A549 (cell line): ENCODE results near the gene TIMM21. TPM values are rescaled to one million over a fixed set of nuclear protein-coding genes. Genes with fewer than 3 reads are reported as not detected.

ENCODE experiments used
- ATAC-seq, 2 experiments: fragments of 200-7000 bp in 1 of 2; fragments of >200 bp in 1 of 2; cut with Nextera tagmentation in 1 of 2; cut with Tn5 transposase in 1 of 2; 3 replicates each; pipeline versions ENCODE4 v1.8.0 to v1.9.1; 2018 to 2020; ENCODE audit warnings: mild to moderate bottlenecking in 1 of 2, moderate library complexity in 1 of 2
- CTCF ChIA-PET: fragments of 300-600 bp; sonication (Branson Sonifier 250); formaldehyde crosslinking; extraction: SDS; loops from one replicate; lab custom pipeline; 2021; ENCODE audit warnings: antibody characterized with exemption, inconsistent platforms; lab: Yijun Ruan, JAX
- POLR2A ChIA-PET: fragments of 350-600 bp; formaldehyde crosslinking; extraction: SDS; loops from one replicate; lab custom pipeline; 2021; ENCODE audit warnings: antibody characterized with exemption, inconsistent platforms; lab: Yijun Ruan, JAX
- DNase-seq, 2 experiments: peaks; one replicate each; pipeline versions ENCODE4 v3.0.0 to v3.0.0-alpha.2; 2011 to 2016; ENCODE audit warnings: low read depth in 1 of 2, low spot score in 1 of 2
- FAIRE-seq: peaks from 2 replicates; lab custom pipeline; 2011; peaks lifted over from hg19 to GRCh38; lab: Jason Lieb, UNC
- H3K27ac ChIP-seq, 2 experiments: fragments of >200 bp; sonication (Bioruptor Twin); formaldehyde crosslinking; 3 replicates each; pipeline ENCODE4 v1.5.1; 2016 to 2017
- H3K4me1 ChIP-seq: fragments of >200 bp; sonication (Bioruptor Twin); formaldehyde crosslinking; 3 replicates; pipeline ENCODE4 v1.6.1; 2016
- H3K4me2 ChIP-seq: fragments of >200 bp; sonication (Bioruptor Twin); formaldehyde crosslinking; 3 replicates; pipeline ENCODE4 v1.6.1; 2016
- H3K4me3 ChIP-seq: fragments of >200 bp; sonication (Bioruptor Twin); formaldehyde crosslinking; 3 replicates; pipeline ENCODE4 v1.5.1; 2016
- H3K9me3 ChIP-seq: fragments of >200 bp; sonication (Bioruptor Twin); formaldehyde crosslinking; 3 replicates; pipeline ENCODE4 v1.6.1; 2016
- CBX2 ChIP-seq: fragments of 200-600 bp; sonication (generic); IDR thresholded peaks from 2 replicates; pipeline ENCODE4 v1.6.1; 2016; ENCODE audit warnings: low read depth, mild to moderate bottlenecking, borderline replicate concordance
- CEBPB ChIP-seq, 2 experiments: fragments of >200 bp in 1 of 2; sonication (Bioruptor Twin) in 1 of 2; formaldehyde crosslinking in 1 of 2; IDR thresholded peaks; 2 replicates each; pipeline ENCODE4 v1.6.1; 2012 to 2016
- EHF ChIP-seq: fragments of 250-450 bp; sonication (Bioruptor Pico); IDR thresholded peaks from 2 replicates; pipeline ENCODE4 v1.5.0; 2020; ENCODE audit warnings: mild to moderate bottlenecking
- ESRRA ChIP-seq: fragments of 150-350 bp; IDR thresholded peaks from 2 replicates; pipeline ENCODE4 v1.6.1; 2014; ENCODE audit warnings: mild to moderate bottlenecking, low read length, borderline replicate concordance
- FOSB ChIP-seq: fragments of 250-450 bp; sonication (Bioruptor Pico); IDR thresholded peaks from 2 replicates; pipeline ENCODE4 v1.5.0; 2020; ENCODE audit warnings: mild to moderate bottlenecking, moderate library complexity
- GATA3 ChIP-seq: IDR thresholded peaks from 2 replicates; pipeline ENCODE4 v1.6.1; 2012; ENCODE audit warnings: borderline replicate concordance
- HOXA7 ChIP-seq: fragments of 250-450 bp; sonication (Bioruptor Pico); IDR thresholded peaks from 2 replicates; pipeline ENCODE4 v1.5.0; 2020; ENCODE audit warnings: mild to moderate bottlenecking, moderate library complexity
- HOXB5 ChIP-seq: fragments of 250-450 bp; sonication (Bioruptor Pico); IDR thresholded peaks from 2 replicates; pipeline ENCODE4 v1.5.0; 2020; ENCODE audit warnings: mild to moderate bottlenecking, moderate library complexity
- JUN ChIP-seq, 2 experiments: fragments of >200 bp; sonication (Bioruptor Twin); formaldehyde crosslinking; IDR thresholded peaks; 2 replicates in 1 of 2; 3 replicates in 1 of 2; pipeline ENCODE4 v1.6.1; 2016 to 2017
- MYC ChIP-seq: IDR thresholded peaks from 2 replicates; pipeline ENCODE4 v1.6.1; 2012; ENCODE audit warnings: mild to moderate bottlenecking, inconsistent platforms, low read length, improper control_type of control experiment, borderline replicate concordance
- NFE2L2 ChIP-seq: fragments of 150-350 bp; conservative IDR thresholded peaks from 2 replicates; pipeline ENCODE4 v1.6.1; 2014; ENCODE audit warnings: low read length
- NR3C1 ChIP-seq: fragments of >200 bp; sonication (Bioruptor Twin); formaldehyde crosslinking; IDR thresholded peaks from 3 replicates; pipeline ENCODE4 v1.6.1; 2017
- PHF8 ChIP-seq: fragments of 200-600 bp; sonication (generic); IDR thresholded peaks from 2 replicates; pipeline ENCODE4 v1.6.1; 2016; ENCODE audit warnings: low read depth, mild to moderate bottlenecking, antibody characterized with exemption, moderate library complexity, borderline replicate concordance
- POLR2A ChIP-seq: IDR thresholded peaks from 2 replicates; pipeline ENCODE4 v1.6.1; 2012; ENCODE audit warnings: mild to moderate bottlenecking, low read length
- POLR2AphosphoS2 ChIP-seq: conservative IDR thresholded peaks from 2 replicates; pipeline ENCODE4 v1.6.1; 2012; ENCODE audit warnings: low read length, improper control_type of control experiment, inconsistent platforms
- RARB ChIP-seq: fragments of 250-450 bp; sonication (Bioruptor Pico); IDR thresholded peaks from 2 replicates; pipeline ENCODE4 v1.8.0; 2021; ENCODE audit warnings: mild to moderate bottlenecking, moderate library complexity
- RFX5 ChIP-seq: fragments of 450-650 bp; IDR thresholded peaks from 2 replicates; pipeline ENCODE4 v1.7.1; 2014; ENCODE audit warnings: antibody characterized with exemption, mild to moderate bottlenecking, moderate library complexity
- RNF2 ChIP-seq: fragments of 200-600 bp; sonication (generic); IDR thresholded peaks from 2 replicates; pipeline ENCODE4 v1.6.1; 2016; ENCODE audit warnings: low read depth, mild to moderate bottlenecking, antibody characterized with exemption, moderate library complexity, borderline replicate concordance
- SMC3 ChIP-seq: fragments of >200 bp; sonication (Bioruptor Twin); formaldehyde crosslinking; IDR thresholded peaks from 3 replicates; pipeline ENCODE4 v1.6.1; 2018; ENCODE audit warnings: inconsistent platforms
- TFCP2L1 ChIP-seq: fragments of 250-450 bp; sonication (Bioruptor Pico); IDR thresholded peaks from 2 replicates; pipeline ENCODE4 v1.5.0; 2021; ENCODE audit warnings: mild to moderate bottlenecking
- ZC3H11A ChIP-seq: fragments of 450-650 bp; IDR thresholded peaks from 2 replicates; pipeline ENCODE4 v1.6.1; 2014; ENCODE audit warnings: antibody characterized with exemption, mild to moderate bottlenecking
- ZNF302 ChIP-seq: fragments of 250-450 bp; sonication (Bioruptor Pico); IDR thresholded peaks from 2 replicates; pipeline ENCODE4 v1.9.0; 2021; ENCODE audit warnings: inconsistent platforms, mild to moderate bottlenecking, moderate library complexity
- ZSCAN20 ChIP-seq: fragments of 250-450 bp; sonication (Bioruptor Pico); IDR thresholded peaks from 2 replicates; pipeline ENCODE4 v1.8.0; 2022; ENCODE audit warnings: mild to moderate bottlenecking, moderate library complexity
- WGBS: methylation state at CpG from one replicate; pipeline ENCODE4 v1.1.6; 2017; ENCODE audit errors: missing lambda C conversion rate; 5-methylcytosine and 5-hydroxymethylcytosine counted together
- polyA plus RNA-seq, 4 experiments: library from polyadenylated mRNA; depleted of rRNA in 3 of 4; stranded (reverse); fragments of >200 nt; fragmentation: RNase III in 1 of 4; extraction: RNeasy Plus Mini Kit Qiagen cat#74134 plus additional on column Dnase treatment in 1 of 4; gene quantifications; 2 replicates in 3 of 4; 3 replicates in 1 of 4; pipeline ENCODE4 v1.2.3, GENCODE V29; 2011 to 2017
- TF ChIP-seq, protein P1 (sequence below): fragments of >200 bp; sonication (Bioruptor Twin); formaldehyde crosslinking; IDR thresholded peaks from 3 replicates; pipeline ENCODE4 v1.6.1; 2016
- TF ChIP-seq, protein P2 (sequence below): fragments of 200-600 bp; sonication (generic); IDR thresholded peaks from 2 replicates; pipeline ENCODE4 v1.6.1; 2016; ENCODE audit warnings: antibody characterized with exemption, mild to moderate bottlenecking, moderate library complexity
- TF ChIP-seq, protein P3 (sequence below): fragments of >200 bp; sonication (Bioruptor Twin); formaldehyde crosslinking; IDR thresholded peaks from 2 replicates; pipeline ENCODE4 v1.6.1; 2016
- TF ChIP-seq, protein P4 (sequence below): fragments of 250-450 bp; sonication (Bioruptor Pico); IDR thresholded peaks from 2 replicates; pipeline ENCODE4 v1.5.0; 2020; ENCODE audit warnings: low read depth, mild to moderate bottlenecking, moderate library complexity
- TF ChIP-seq, protein P5 (sequence below): IDR thresholded peaks from 2 replicates; pipeline ENCODE4 v1.6.1; 2012
- TF ChIP-seq, protein P6 (sequence below): fragments of 450-650 bp; IDR thresholded peaks from 2 replicates; pipeline ENCODE4 v1.6.1; 2014; ENCODE audit warnings: antibody characterized with exemption

Gene TIMM21
- polyA plus RNA-seq, 2 of the 4 experiments (the other 2 are of a cell fraction): 61.4 to 64.6 TPM

DNA sequence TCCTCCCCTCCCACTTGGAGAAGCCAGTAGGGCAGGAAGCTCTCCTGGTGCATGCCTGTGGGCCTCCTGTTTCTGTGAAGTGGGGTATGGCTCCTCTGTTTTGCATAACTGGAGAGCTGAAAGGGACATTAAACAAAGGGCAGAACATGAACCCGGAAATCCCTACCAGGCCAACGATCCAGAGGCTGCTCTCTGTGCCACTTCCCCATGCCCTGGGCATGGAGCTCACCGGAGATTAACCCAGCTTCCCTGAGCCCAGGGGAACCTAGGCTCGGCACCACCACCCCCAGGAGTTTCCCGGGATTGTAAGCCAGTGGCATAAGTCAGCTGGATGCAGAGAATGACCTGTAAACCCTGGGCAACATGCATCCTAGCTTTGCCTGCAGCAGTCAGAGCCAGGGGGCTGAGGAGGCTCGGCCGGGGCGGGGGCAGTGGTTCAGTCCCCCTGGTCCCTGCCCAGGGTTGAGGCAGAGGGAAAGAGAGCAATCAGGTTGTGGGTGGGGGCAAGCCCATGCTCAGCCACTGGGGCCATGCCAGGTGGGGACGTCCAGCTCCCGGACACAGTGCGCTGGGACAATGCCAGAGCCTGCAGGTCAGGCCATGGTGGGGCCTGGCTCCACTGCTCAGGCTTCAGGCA is 49.5 kb downstream of the TIMM21 start:
- CTCF ChIA-PET: interaction anchor here (0.6 to 4.3 kb wide), 15 partner anchors 9 to 1435 kb away, joined by 3 to 62 read pairs (median 4); no protein-coding TSS in a partner anchor
- ATAC-seq (no peak), DNase-seq (no peak), FAIRE-seq (no peak)
- no peak overlapping the region for H3K4me2 ChIP-seq
- H3K27ac ChIP-seq: peak overlapping the region; percentile 17 to 71; a peak in 4 of 6 replicates
- WGBS: 73% methylated on average over 7 of the region's 11 CpGs
- H3K4me3 ChIP-seq: no peak overlapping the region
- POLR2A ChIA-PET: no interaction called here
- peaks cover 10% of the 10 kb centered on the region for H3K4me1 ChIP-seq
- H3K9me3 ChIP-seq: no peaks in the 10 kb centered on the region
- no peak for TF ChIP-seq NR3C1
- no peak for TF ChIP-seq CBX2
- no peak for TF ChIP-seq RFX5
- TF ChIP-seq, protein P1, sequence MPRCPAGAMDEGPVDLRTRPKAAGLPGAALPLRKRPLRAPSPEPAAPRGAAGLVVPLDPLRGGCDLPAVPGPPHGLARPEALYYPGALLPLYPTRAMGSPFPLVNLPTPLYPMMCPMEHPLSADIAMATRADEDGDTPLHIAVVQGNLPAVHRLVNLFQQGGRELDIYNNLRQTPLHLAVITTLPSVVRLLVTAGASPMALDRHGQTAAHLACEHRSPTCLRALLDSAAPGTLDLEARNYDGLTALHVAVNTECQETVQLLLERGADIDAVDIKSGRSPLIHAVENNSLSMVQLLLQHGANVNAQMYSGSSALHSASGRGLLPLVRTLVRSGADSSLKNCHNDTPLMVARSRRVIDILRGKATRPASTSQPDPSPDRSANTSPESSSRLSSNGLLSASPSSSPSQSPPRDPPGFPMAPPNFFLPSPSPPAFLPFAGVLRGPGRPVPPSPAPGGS: no peak
- TF ChIP-seq MYC: no peak
- no peak for TF ChIP-seq ZSCAN20 (CRISPR knock-in tag)
- no peak for TF ChIP-seq FOSB
- TF ChIP-seq ZC3H11A: no peak
- TF ChIP-seq ESRRA: no peak
- no peak for TF ChIP-seq POLR2AphosphoS2
- no peak for TF ChIP-seq POLR2A

DNA sequence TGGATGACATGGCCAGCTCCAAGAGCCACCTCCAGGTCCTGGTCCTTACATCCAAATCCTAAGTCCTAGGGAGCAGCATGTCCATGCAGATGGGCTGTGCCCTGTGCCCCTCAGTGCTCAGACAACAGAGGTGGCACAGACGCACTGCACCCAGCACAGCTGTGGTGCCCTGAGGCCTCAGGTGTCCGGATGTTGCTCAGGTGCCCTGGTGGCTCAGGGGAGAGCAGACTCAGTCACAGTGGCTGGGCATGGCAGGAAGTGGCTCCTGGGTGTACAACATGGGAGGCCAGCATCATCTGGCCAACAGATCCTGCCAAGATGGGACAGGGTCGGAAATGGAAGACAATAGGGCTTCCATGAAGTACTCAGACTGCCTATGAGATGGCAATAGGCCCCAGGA is 50.1 kb downstream of the TIMM21 start:
- no peak overlapping the region for H3K4me2 ChIP-seq
- no CpG with 5 or more reads among the region's 3 CpGs for WGBS
- no peak overlapping the region for H3K4me3 ChIP-seq
- TF ChIP-seq ZNF302 (CRISPR knock-in tag) (no peak), PHF8 (no peak), RNF2 (no peak), GATA3 (no peak), SMC3 (no peak), EHF (no peak), TFCP2L1 (CRISPR knock-in tag) (no peak), JUN (IDR thresholded peaks at IDR 0.05) (no peak), NFE2L2 (no peak), HOXA7 (CRISPR knock-in tag) (no peak), HOXB5 (CRISPR knock-in tag) (no peak), CEBPB (IDR thresholded peaks at IDR 0.05) (no peak), RARB (CRISPR knock-in tag) (no peak), ZSCAN20 (CRISPR knock-in tag) (no peak), ESRRA (no peak)
- TF ChIP-seq, protein P2, sequence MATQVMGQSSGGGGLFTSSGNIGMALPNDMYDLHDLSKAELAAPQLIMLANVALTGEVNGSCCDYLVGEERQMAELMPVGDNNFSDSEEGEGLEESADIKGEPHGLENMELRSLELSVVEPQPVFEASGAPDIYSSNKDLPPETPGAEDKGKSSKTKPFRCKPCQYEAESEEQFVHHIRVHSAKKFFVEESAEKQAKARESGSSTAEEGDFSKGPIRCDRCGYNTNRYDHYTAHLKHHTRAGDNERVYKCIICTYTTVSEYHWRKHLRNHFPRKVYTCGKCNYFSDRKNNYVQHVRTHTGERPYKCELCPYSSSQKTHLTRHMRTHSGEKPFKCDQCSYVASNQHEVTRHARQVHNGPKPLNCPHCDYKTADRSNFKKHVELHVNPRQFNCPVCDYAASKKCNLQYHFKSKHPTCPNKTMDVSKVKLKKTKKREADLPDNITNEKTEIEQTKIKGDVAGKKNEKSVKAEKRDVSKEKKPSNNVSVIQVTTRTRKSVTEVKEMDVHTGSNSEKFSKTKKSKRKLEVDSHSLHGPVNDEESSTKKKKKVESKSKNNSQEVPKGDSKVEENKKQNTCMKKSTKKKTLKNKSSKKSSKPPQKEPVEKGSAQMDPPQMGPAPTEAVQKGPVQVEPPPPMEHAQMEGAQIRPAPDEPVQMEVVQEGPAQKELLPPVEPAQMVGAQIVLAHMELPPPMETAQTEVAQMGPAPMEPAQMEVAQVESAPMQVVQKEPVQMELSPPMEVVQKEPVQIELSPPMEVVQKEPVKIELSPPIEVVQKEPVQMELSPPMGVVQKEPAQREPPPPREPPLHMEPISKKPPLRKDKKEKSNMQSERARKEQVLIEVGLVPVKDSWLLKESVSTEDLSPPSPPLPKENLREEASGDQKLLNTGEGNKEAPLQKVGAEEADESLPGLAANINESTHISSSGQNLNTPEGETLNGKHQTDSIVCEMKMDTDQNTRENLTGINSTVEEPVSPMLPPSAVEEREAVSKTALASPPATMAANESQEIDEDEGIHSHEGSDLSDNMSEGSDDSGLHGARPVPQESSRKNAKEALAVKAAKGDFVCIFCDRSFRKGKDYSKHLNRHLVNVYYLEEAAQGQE: no peak
- TF ChIP-seq, protein P3, sequence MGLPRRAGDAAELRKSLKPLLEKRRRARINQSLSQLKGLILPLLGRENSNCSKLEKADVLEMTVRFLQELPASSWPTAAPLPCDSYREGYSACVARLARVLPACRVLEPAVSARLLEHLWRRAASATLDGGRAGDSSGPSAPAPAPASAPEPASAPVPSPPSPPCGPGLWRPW: no peak
- TF ChIP-seq, protein P4, sequence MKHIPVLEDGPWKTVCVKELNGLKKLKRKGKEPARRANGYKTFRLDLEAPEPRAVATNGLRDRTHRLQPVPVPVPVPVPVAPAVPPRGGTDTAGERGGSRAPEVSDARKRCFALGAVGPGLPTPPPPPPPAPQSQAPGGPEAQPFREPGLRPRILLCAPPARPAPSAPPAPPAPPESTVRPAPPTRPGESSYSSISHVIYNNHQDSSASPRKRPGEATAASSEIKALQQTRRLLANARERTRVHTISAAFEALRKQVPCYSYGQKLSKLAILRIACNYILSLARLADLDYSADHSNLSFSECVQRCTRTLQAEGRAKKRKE (CRISPR knock-in tag): no peak
- TF ChIP-seq, protein P5, sequence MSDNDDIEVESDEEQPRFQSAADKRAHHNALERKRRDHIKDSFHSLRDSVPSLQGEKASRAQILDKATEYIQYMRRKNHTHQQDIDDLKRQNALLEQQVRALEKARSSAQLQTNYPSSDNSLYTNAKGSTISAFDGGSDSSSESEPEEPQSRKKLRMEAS: no peak
- TF ChIP-seq, protein P6, sequence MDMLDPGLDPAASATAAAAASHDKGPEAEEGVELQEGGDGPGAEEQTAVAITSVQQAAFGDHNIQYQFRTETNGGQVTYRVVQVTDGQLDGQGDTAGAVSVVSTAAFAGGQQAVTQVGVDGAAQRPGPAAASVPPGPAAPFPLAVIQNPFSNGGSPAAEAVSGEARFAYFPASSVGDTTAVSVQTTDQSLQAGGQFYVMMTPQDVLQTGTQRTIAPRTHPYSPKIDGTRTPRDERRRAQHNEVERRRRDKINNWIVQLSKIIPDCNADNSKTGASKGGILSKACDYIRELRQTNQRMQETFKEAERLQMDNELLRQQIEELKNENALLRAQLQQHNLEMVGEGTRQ: no peak
- ChIA-PET CTCF (interaction anchor here (0.6 to 4.3 kb wide), 8 partner anchors 8 to 1436 kb away, joined by 3 to 62 read pairs (median 4); no protein-coding TSS in a partner anchor), POLR2A (no interaction called here)
- H3K27ac ChIP-seq: peak overlapping the region in 1 of 2 experiments; percentile 71; a peak in 4 of 6 replicates
- no peak for ATAC-seq
- no peak for DNase-seq
- no peaks in the 10 kb centered on the region for H3K9me3 ChIP-seq
- FAIRE-seq: no peak
- H3K4me1 ChIP-seq: peaks cover 10% of the 10 kb centered on the region
